SK-N-SH treated with all-trans-retinoic acid at 6 μM for 48 hours (cell line): ENCODE results near the gene TBX5.

ENCODE experiments used
- ATAC-seq: fragments of 200-7000 bp; cut with Tn5 transposase; 3 replicates; pipeline ENCODE4 v1.9.1; 2020; ENCODE audit warnings: mild to moderate bottlenecking, moderate library complexity
- ARNTL ChIP-seq: fragments of 450-650 bp; formaldehyde crosslinking; IDR thresholded peaks from 2 replicates; pipeline ENCODE4 v1.5.0; 2020; ENCODE audit warnings: low read depth, mild to moderate bottlenecking, moderate library complexity, borderline replicate concordance
- BACH2 ChIP-seq: fragments of 250-450 bp; sonication (Bioruptor Pico); IDR thresholded peaks from 2 replicates; pipeline ENCODE4 v1.9.0; 2021; ENCODE audit warnings: mild to moderate bottlenecking, borderline replicate concordance
- CSDC2 ChIP-seq: fragments of 250-450 bp; sonication (Bioruptor Pico); IDR thresholded peaks from 2 replicates; pipeline ENCODE4 v1.5.0; 2020; ENCODE audit warnings: mild to moderate bottlenecking, moderate library complexity
- ESRRG ChIP-seq: fragments of 250-450 bp; sonication (Bioruptor Pico); IDR thresholded peaks from 2 replicates; pipeline ENCODE4 v1.6.1; 2021; ENCODE audit warnings: mild to moderate bottlenecking
- GLIS3 ChIP-seq: fragments of 250-450 bp; sonication (Bioruptor Pico); IDR thresholded peaks from 2 replicates; pipeline ENCODE4 v1.5.0; 2020; ENCODE audit warnings: mild to moderate bottlenecking, moderate library complexity
- ISL1 ChIP-seq: fragments of 250-450 bp; sonication (Bioruptor Pico); IDR thresholded peaks from 2 replicates; pipeline ENCODE4 v2.1.2; 2022; ENCODE audit warnings: mild to moderate bottlenecking, moderate library complexity
- OSR1 ChIP-seq: fragments of 250-450 bp; sonication (Bioruptor Pico); IDR thresholded peaks from 2 replicates; pipeline ENCODE4 v1.8.0; 2022; ENCODE audit warnings: moderate library complexity, mild to moderate bottlenecking, inconsistent platforms
- PPARA ChIP-seq: fragments of 250-450 bp; sonication (Bioruptor Pico); IDR thresholded peaks from 2 replicates; pipeline ENCODE4 v1.5.0; 2020; ENCODE audit warnings: mild to moderate bottlenecking, borderline replicate concordance
- RARB ChIP-seq: fragments of 250-450 bp; sonication (Bioruptor Pico); IDR thresholded peaks from 2 replicates; pipeline ENCODE4 v1.8.0; 2021; ENCODE audit warnings: mild to moderate bottlenecking, moderate library complexity
- SNAI2 ChIP-seq: fragments of 250-450 bp; sonication (Bioruptor Pico); IDR thresholded peaks from 2 replicates; pipeline ENCODE4 v1.5.0; 2020; ENCODE audit warnings: mild to moderate bottlenecking, moderate library complexity
- TCF4 ChIP-seq: fragments of 250-450 bp; sonication (Bioruptor Pico); IDR thresholded peaks from 2 replicates; pipeline ENCODE4 v1.8.0; 2021; ENCODE audit warnings: mild to moderate bottlenecking, moderate library complexity, borderline replicate concordance
- TOX ChIP-seq: fragments of 250-450 bp; sonication (Bioruptor Pico); IDR thresholded peaks from 2 replicates; pipeline ENCODE4 v1.8.0; 2021; ENCODE audit warnings: mild to moderate bottlenecking, moderate library complexity, borderline replicate concordance
- ZC3H10 ChIP-seq: fragments of 250-450 bp; sonication (Bioruptor Pico); IDR thresholded peaks from 2 replicates; pipeline ENCODE4 v1.5.1; 2021; ENCODE audit warnings: mild to moderate bottlenecking, moderate library complexity
- ZFP3 ChIP-seq: fragments of 250-450 bp; sonication (Bioruptor Pico); IDR thresholded peaks from 2 replicates; pipeline ENCODE4 v1.5.0; 2020; ENCODE audit warnings: mild to moderate bottlenecking, moderate library complexity
- ZFP30 ChIP-seq: fragments of 450-650 bp; formaldehyde crosslinking; IDR thresholded peaks from 2 replicates; pipeline ENCODE4 v1.5.0; 2022; ENCODE audit warnings: mild to moderate bottlenecking, moderate library complexity
- ZNF565 ChIP-seq: fragments of 450-650 bp; formaldehyde crosslinking; conservative IDR thresholded peaks from 2 replicates; pipeline ENCODE4 v1.5.0; 2020; ENCODE audit warnings: low read depth, mild to moderate bottlenecking, moderate library complexity
- ZNF70 ChIP-seq: fragments of 450-650 bp; formaldehyde crosslinking; IDR thresholded peaks from 2 replicates; pipeline ENCODE4 v1.5.0; 2020; ENCODE audit warnings: mild to moderate bottlenecking, moderate library complexity
- ZNF8 ChIP-seq: fragments of 450-650 bp; formaldehyde crosslinking; IDR thresholded peaks from 2 replicates; pipeline ENCODE4 v1.5.0; 2020; ENCODE audit warnings: mild to moderate bottlenecking, moderate library complexity
- TF ChIP-seq, protein P1 (sequence below): fragments of 250-450 bp; sonication (Bioruptor Pico); IDR thresholded peaks from 2 replicates; pipeline ENCODE4 v1.8.0; 2021; ENCODE audit warnings: low read depth, mild to moderate bottlenecking, moderate library complexity, borderline replicate concordance
- TF ChIP-seq, protein P2 (sequence below): fragments of 250-450 bp; sonication (Bioruptor Pico); IDR thresholded peaks from 2 replicates; pipeline ENCODE4 v1.5.1; 2020; ENCODE audit warnings: low read depth, mild to moderate bottlenecking, moderate library complexity
- TF ChIP-seq, protein P3 (sequence below): fragments of 250-450 bp; sonication (Bioruptor Pico); IDR thresholded peaks from 2 replicates; pipeline ENCODE4 v1.8.0; 2020; ENCODE audit warnings: mild to moderate bottlenecking, moderate library complexity, borderline replicate concordance
- TF ChIP-seq, protein P4 (sequence below): fragments of 250-450 bp; sonication (Bioruptor Pico); IDR thresholded peaks from 2 replicates; pipeline ENCODE4 v1.5.1; 2021; ENCODE audit warnings: mild to moderate bottlenecking, moderate library complexity

The TBX5 gene

DNA sequence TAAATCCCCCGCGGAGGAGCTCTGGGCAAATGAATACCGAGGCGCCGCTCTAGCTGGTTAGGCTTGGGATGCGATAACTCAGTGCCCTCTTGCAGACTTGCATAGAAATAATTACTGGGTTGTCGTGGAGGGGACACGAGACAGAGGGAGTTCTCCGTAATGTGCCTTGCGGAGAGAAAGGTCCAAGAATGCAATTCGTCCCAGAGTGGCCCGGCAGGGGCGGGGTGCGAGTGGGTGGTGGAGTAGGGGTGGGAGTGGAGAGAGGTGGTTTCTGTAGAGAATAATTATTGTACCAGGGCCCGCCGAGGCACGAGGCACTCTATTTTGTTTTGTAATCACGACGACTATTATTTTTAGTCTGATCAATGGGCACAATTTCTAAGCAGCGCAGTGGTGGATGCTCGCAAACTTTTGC, 2.5 kb upstream of the TBX5 start:
- no peak for ATAC-seq

DNA sequence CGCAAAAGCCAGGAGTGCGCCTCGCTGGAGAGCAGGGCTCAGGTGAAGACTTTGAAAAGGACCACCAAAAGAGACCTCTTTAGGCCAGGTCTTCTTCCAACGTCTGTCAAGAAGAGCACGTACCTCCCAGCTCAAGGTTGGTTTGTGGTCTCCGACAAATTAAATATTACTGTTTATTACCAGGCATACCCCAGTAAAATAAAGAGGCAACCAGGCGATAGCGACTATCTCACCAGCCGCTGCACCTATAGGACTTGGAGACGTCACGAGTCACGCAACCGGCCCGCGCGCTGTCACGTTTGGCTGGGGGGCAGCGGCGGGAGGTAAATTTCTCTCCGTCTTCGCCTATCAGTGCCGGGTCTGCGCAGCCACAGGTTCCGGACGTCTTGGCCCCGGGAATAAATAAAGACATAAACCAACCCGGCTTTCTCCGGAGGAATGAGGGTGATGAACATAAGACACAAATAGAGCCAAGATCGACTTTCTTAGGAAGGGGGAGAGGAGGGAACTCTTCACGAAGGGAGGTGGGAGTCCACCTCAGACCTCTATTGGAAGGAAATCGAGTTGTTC, 2.0 kb upstream of the TBX5 start:
- TF ChIP-seq, protein P1, sequence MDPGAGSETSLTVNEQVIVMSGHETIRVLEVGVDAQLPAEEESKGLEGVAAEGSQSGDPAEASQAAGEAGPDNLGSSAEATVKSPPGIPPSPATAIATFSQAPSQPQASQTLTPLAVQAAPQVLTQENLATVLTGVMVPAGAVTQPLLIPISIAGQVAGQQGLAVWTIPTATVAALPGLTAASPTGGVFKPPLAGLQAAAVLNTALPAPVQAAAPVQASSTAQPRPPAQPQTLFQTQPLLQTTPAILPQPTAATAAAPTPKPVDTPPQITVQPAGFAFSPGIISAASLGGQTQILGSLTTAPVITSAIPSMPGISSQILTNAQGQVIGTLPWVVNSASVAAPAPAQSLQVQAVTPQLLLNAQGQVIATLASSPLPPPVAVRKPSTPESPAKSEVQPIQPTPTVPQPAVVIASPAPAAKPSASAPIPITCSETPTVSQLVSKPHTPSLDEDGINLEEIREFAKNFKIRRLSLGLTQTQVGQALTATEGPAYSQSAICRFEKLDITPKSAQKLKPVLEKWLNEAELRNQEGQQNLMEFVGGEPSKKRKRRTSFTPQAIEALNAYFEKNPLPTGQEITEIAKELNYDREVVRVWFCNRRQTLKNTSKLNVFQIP (CRISPR knock-in tag): no peak
- TF ChIP-seq GLIS3 (CRISPR knock-in tag) (no peak), ZNF70 (CRISPR knock-in tag) (no peak), TCF4 (no peak), BACH2 (CRISPR knock-in tag) (no peak), CSDC2 (CRISPR knock-in tag) (no peak), RARB (CRISPR knock-in tag) (no peak), ZFP30 (CRISPR knock-in tag) (no peak), OSR1 (CRISPR knock-in tag) (no peak), PPARA (CRISPR knock-in tag) (no peak)
- no peak for ATAC-seq

More for the DNA sequence above, 2.5 kb upstream of the TBX5 start:
- TF ChIP-seq, protein P2, sequence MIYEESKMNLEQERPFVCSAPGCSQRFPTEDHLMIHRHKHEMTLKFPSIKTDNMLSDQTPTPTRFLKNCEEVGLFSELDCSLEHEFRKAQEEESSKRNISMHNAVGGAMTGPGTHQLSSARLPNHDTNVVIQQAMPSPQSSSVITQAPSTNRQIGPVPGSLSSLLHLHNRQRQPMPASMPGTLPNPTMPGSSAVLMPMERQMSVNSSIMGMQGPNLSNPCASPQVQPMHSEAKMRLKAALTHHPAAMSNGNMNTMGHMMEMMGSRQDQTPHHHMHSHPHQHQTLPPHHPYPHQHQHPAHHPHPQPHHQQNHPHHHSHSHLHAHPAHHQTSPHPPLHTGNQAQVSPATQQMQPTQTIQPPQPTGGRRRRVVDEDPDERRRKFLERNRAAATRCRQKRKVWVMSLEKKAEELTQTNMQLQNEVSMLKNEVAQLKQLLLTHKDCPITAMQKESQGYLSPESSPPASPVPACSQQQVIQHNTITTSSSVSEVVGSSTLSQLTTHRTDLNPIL (CRISPR knock-in tag): no peak
- TF ChIP-seq ZNF565 (no peak), ZFP3 (no peak), ARNTL (CRISPR knock-in tag) (no peak), ESRRG (no peak), ZNF8 (CRISPR knock-in tag) (no peak), RARB (CRISPR knock-in tag) (no peak), CSDC2 (CRISPR knock-in tag) (no peak), ZC3H10 (CRISPR knock-in tag) (no peak), SNAI2 (CRISPR knock-in tag) (no peak), OSR1 (CRISPR knock-in tag) (no peak), PPARA (CRISPR knock-in tag) (no peak), TOX (no peak), TCF4 (no peak)
- TF ChIP-seq, protein P3, sequence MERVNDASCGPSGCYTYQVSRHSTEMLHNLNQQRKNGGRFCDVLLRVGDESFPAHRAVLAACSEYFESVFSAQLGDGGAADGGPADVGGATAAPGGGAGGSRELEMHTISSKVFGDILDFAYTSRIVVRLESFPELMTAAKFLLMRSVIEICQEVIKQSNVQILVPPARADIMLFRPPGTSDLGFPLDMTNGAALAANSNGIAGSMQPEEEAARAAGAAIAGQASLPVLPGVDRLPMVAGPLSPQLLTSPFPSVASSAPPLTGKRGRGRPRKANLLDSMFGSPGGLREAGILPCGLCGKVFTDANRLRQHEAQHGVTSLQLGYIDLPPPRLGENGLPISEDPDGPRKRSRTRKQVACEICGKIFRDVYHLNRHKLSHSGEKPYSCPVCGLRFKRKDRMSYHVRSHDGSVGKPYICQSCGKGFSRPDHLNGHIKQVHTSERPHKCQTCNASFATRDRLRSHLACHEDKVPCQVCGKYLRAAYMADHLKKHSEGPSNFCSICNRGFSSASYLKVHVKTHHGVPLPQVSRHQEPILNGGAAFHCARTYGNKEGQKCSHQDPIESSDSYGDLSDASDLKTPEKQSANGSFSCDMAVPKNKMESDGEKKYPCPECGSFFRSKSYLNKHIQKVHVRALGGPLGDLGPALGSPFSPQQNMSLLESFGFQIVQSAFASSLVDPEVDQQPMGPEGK (CRISPR knock-in tag): no peak
- TF ChIP-seq, protein P1 (CRISPR knock-in tag): no peak

DNA sequence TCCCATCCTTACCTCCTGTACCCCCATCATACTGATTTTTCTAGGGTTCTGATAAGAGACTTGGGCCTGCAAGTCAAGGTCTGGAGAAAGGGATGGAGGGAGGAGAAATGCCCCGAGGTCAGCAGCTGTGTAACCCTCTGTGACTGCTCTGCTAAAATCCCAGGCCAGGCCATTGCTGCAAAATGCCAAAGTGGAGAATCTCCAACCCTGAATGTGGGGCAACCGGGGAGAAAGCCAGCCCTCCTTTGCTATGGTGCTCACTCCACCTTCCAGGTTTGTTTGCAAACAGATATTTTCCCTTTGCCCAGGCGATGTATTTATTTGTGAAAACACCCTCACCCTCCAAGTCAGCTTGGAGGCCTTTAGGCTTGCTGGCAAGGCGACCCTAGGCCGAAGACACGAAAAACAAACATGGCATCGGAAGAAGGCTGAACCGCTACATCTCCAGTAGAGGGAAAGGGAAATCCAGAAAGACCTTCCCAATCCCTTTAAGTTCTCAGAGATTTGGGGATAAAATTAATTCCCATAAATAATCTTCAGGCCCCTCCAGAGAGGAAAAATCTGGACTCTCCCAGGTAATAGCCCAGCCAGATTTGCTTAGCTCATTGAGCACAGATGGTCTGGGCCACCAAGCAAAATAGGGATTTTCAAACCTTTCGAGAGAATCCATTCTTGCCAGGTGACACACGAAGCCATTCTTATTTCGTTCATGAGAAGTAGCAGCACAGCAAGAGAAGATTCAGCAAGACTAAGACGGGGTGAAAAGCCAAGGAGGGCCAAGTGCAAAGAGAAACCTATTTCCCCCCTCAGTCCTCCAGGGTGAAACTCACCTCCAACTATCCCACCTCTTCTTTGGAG, 1.3 kb upstream of the TBX5 start:
- TF ChIP-seq CSDC2 (CRISPR knock-in tag): no peak
- no peak for TF ChIP-seq BACH2 (CRISPR knock-in tag)
- no peak for TF ChIP-seq ZNF8 (CRISPR knock-in tag)
- no peak for TF ChIP-seq ZNF565
- TF ChIP-seq, protein P3 (CRISPR knock-in tag): no peak
- TF ChIP-seq SNAI2 (CRISPR knock-in tag): no peak
- TF ChIP-seq RARB (CRISPR knock-in tag): no peak
- TF ChIP-seq ZC3H10 (CRISPR knock-in tag): no peak
- TF ChIP-seq, protein P1 (CRISPR knock-in tag): no peak
- no peak for TF ChIP-seq OSR1 (CRISPR knock-in tag)
- TF ChIP-seq, protein P4, sequence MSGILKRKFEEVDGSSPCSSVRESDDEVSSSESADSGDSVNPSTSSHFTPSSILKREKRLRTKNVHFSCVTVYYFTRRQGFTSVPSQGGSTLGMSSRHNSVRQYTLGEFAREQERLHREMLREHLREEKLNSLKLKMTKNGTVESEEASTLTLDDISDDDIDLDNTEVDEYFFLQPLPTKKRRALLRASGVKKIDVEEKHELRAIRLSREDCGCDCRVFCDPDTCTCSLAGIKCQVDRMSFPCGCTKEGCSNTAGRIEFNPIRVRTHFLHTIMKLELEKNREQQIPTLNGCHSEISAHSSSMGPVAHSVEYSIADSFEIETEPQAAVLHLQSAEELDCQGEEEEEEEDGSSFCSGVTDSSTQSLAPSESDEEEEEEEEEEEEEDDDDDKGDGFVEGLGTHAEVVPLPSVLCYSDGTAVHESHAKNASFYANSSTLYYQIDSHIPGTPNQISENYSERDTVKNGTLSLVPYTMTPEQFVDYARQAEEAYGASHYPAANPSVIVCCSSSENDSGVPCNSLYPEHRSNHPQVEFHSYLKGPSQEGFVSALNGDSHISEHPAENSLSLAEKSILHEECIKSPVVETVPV (CRISPR knock-in tag): no peak
- no peak for TF ChIP-seq ZFP30 (CRISPR knock-in tag)
- TF ChIP-seq PPARA (CRISPR knock-in tag): no peak
- no peak for TF ChIP-seq GLIS3 (CRISPR knock-in tag)
- TF ChIP-seq ISL1 (CRISPR knock-in tag): no peak
- no peak for TF ChIP-seq ARNTL (CRISPR knock-in tag)
- TF ChIP-seq ESRRG: no peak
- TF ChIP-seq TOX: no peak
- TF ChIP-seq ZFP3: no peak
- no peak for TF ChIP-seq ZNF70 (CRISPR knock-in tag)

More for the DNA sequence above, 1.3 kb upstream of the TBX5 start:
- ATAC-seq: no peak
